ENCODE measurements around the gene KLF4.
A peak's percentile ranks its signal among the peaks of the same experiment; 100 is the strongest.
"Not testable (repeated sequence)": the region's sequence is repeated elsewhere in the genome, so short reads cannot be mapped to it uniquely, and the experiment has no call there.

The KLF4 gene

DNA sequence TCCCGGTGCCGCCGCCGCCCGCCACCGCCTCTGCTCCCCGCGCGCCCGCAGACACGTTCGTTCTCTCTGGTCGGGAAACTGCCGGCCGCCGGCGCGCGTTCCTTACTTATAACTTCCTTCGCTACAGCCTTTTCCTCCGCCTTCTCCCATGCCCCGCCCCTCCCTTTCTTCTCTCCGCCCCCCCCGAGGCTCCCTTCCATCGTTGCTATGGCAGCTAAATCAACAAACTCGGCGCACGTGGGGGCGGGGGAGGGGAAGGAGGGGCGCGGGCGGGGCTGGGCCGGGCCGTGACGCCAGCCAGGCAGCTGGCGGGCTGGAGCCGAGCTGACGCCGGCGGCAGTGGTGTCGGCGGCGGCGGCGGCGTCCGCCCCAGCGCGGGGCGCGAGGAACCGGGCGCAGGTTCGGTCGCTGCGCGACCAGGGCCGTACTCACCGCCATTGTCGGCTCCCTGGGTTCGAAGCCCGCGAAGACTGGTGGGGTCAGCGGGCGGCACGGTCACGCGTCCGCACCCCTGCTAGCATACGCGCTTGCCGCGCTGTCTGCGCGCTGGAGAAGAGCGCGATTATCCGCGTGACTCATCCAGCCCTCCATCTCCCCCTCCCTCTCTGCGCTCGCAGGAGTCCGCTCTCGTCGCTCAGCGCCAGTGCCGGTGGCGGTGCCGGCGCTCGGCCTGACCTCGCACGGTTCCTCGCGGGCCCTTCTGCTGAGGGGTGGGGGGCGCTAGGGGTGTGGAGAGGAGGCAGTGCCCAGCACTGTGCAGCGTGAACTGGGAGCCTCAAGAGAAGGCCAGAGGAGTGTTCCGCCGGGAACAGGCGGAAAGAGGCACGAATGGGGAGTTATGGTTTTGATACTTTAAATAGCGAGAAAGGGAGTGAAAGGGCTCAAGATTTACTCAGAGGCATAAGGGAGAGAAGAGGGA is at the start of gene KLF4:
KLF4 (minus strand) TSS at position 83 of the 919 bp plus-strand sequence. CDS start 597 bp downstream, outside the sequence.
- peak; percentile 92 for DNase-seq

DNA sequence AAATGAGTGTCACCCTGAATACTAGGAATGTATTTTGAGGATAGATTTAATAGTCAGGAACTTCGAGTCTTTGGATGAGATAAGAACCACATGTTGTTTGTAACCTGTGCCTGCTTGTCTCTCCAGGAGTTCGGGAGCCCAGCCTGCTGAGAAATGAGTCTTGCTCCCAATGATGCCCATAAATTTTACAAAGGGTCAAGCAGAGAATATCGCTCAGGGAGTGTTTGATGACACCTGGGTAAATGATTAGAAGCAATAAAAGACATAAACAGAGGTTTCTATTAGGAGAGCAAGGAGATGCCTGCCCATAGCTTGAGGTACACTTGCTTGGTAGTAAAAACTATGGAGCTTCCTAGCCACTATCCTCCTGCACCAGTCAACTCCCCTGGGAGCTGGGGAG is 46.9 kb upstream of the KLF4 start:
- DNase-seq: no peak

DNA sequence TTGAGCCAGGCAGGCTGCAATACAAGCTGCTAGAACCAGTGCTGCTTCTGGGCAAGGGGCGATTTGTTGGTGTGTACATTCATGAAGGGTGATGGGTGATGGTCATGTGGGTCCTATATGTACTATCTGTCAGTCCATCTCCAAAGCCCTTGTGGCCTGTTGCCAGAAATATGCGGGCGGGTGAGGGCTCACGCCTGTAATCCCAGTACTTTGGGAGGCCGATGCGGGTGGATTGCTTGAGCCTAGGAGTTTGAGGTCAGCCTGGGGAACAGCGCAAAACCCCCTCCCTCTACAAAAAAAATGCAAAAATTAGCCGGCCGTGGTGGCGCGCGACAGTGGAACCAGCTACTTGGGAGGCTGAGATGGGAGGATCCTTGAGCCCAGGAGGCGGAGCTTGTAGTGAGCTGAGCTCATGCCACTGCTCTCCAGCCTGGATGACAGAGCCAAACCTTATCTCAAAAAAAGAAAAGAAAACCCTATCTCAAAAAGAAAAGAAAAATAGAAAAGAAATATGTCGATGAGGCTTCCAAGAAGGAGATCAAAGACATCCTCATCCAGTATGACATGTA is 45.0 kb upstream of the KLF4 start:
- DNase-seq: no peak

DNA sequence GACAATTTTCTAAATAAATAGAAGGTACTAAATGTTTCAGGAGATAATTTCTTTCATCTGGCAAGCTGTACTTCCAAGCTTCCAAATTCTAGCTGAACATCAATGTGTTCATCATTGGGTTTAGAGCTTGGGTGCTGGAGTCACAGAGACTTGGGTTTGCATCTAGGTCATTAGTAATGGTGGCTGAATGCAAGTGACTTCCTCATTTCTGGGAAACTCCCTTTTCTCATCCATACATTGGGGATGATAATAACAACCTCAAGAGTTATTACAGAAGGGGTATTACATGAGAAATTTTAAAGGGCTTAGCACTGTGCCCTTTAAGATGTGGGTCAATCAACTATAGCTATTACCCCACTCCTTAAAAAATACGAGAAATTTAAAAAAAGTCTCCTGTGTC is 41.1 kb upstream of the KLF4 start:
- DNase-seq: no peak

DNA sequence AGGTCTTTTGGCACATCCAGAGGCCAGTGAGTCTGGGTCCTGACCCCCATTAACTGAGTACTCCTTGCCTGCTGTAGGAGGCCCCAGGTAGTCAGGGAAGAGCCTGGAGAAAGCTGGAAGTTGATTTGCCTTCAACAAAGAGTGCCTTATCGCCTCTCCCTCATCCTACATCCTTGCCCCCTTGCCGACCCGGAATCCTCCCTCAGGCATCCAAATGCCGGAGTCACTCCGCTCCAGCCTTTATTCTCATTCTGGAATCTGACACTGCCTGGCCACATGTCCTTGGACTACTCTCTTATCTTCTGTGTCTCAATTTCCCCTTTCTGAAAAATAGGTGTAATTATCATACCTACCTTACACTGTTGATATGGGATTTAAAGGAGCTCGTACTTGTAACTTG is 39.1 kb upstream of the KLF4 start:
- no peak for DNase-seq

DNA sequence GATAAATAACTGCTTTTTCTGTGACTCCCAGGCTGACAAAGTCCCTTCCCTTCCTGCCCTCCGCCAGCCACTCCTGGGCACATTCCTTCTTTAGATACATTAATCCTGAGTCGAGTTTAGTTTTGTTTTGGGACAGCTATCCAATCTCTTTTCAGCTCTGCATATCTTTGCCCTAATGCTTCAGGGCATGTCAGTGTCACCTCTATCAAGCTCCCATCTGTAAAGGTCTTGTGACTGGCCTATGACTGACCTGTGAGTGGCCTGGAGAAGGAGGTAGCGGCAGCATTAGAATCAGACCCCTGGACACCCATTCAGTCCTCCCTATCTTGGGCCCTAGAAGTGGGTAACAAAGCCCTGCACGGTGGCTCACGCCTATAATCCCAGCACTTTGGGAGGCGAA is 34.0 kb upstream of the KLF4 start:
- DNase-seq: no peak

DNA sequence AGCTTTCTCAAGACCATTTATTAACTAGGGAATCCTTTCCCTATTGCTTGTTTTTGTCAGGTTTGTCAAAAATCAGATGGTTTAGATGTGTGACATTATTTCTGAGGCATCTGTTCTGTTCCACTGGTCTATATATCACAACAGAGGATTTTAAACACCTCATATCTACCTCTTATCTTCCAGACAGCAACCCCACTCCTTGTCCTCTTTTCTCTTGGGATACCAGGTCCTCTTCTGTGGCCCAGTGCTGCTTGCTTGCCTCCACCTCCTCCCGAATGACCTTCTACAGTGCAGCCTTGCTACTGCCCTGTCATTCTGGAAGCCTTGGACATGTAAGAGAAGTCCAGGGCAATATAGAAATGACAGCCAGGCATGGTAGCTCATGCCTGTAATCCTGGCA is 30.6 kb upstream of the KLF4 start:
- DNase-seq: no peak

DNA sequence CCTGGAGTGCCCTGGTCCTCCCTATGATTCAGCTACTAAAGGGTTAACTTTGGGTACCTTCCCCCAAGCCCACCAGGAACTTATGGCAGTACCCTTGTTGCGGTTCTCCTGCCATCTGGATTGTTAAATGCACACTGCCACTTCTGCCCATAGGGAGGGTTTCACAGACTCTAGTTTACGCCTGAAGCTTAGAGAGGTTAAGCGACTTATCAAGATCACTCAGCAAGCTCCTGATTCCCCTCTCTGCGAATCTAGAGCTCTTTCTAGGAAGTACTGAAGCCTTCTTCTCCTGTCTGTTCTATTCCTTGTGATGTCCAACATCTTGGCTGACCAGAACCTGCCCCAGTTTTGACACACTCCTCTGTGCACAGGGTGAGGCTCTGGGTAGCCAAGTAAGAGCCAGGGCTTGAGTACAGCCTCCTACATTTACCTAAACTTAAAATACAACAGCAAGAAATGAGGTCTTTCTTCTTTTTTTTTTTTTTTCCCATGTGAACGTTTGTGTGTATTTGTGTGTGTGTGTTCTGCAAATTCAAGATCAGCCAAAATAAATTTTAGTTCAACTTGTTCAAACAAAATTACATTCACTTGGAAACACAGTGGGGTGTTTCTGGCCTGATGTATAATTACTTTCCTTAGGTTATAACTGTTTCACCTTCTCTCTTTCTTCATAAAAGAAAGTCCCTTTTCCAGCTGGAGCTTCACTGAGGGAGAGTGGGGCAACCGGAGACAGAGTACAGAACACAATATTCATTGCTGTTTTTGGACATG is 28.7 kb upstream of the KLF4 start:
- no peak for DNase-seq

DNA sequence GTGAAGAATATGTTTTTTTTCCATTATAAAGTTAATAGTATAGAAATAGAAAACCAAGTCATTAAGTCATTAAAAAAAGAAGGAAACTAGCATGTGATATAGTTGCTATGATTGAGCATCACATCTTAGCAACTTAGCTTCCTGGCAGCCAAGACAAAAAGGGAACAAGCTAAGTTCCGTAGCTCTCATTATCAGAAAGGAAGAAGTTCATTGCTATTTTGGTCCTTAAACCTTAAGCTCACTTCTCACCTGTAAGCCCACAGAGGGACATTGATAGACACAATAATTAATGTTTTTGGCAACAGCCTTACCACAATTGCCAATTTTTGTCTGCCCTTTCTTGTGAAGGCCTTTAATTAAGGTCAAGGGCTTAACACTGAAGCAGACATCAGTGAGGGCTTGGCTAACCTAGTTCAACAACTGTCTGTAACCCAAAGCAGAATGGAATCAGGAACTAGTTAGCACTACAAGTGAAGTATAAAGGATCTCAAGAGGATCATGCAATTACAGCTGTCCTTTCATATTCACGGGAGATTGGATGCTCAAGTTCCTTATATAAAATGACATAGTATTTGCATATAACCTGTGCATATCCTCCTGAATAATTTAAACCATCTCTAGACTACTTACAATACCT is 24.0 kb upstream of the KLF4 start:
- DNase-seq: no peak

DNA sequence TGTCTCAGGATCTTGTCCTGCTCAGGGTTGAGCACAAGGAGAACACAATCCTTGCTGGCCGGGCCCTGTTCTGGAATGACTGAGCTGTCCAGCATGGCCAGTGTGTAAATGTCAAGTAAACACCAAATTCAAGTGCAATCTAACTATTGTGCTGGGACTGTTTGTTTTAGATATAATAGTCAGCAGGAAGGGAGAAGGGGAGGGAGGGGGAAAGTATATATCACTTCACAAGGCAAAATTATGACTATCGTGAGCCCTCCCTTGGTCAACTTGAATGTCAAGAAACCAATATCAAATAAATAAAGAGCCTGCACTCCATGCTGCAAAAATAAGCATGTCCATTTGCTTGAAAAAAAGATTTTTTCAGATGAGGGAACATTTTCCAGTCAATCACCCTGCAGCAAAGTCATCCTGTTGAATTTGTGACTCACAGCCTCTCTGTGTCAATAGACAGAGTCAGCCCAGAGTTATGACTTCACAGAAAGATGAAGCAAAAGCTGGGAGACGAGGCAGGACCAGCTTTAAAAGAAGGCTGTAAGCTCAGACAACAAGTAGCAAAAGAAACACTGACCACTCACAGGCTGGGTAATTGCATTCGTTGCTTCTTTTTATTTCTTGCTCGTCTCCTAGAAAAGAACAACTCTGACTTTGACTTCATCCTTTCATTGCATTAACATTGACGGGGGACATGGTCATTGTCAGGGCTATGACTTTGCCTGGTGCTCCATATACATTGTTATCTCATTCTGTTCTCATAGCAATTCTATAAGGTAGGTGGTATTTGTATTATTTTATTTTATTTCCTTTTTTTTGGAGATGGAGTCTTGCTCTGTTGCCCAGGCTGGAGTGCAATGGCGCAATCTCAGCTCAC is 15.3 kb upstream of the KLF4 start:
- no peak for DNase-seq

DNA sequence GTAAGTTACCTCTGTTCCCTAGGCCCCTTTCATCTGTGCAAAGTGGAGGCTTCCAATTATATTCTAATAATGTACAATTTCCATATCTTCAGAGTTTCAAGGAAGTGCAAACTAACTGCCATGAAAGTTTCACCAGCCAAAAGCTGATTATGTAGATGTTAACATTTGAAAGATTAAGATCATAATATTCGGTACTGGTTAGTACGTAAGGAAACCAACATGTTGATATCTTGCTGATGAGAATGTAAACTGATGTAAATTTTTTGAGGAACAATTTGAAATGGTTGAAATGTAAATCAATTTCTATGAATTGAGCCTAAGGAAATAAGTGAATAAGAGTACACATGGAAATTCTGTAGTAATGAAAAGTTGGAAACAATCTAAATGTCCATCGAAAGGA is 12.9 kb upstream of the KLF4 start:
- DNase-seq: no peak

DNA sequence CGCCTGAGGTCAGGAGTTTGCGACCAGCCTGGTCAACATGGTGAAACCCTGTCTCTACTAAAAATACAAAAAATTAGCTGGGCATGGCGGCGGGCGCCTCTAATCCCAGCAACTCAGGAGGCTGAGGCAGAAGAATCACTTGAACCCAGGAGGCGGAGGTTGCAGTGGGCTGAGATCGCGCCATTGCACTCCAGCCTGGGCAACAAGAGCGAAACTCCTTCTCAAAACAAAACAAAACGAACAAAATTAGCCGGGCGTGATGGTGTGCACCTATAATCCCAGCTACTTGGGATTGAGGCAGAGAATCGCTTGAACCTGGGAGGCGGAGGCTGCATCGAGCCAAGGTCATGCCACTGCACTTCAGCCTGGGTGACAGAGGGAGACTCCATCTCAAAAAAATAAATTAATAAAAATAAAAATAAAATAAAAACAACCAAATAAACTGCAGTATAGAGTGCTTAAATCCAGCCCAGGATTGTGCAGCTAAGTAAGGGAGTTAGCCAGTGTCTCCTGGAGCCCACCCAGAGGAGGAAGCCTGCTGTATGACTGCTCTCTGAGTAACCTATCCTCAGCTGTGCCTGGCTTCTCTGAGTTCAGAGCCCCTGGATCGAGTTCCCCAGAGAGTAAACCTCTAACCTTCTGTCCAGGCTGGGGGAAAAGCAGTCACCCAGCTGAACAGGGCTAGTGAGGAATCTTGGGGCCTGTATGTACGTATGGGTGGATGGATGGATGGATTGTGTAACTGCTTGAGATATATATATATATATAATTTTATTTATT is 11.0 kb upstream of the KLF4 start:
- not testable (repeated sequence) for DNase-seq

DNA sequence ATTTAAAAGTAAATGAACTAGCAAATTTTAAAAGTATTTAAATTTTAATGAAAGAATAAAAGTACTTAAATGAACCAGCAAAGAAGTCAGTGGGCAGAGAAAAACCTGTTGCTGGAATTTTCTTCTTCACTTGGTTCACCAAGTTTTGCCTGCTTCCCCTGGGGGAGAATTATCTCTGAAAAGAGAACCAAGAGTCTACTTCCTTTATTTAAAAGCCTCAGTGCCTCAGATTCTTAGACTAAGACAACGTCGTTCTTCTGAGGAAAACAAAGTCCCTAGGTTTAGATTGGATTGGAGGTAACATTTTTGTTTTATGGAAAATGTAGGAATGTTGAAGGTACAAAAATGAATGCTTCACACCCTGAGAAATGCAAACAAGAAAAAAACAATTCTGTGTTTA is 7.4 kb upstream of the KLF4 start:
- no peak for DNase-seq

DNA sequence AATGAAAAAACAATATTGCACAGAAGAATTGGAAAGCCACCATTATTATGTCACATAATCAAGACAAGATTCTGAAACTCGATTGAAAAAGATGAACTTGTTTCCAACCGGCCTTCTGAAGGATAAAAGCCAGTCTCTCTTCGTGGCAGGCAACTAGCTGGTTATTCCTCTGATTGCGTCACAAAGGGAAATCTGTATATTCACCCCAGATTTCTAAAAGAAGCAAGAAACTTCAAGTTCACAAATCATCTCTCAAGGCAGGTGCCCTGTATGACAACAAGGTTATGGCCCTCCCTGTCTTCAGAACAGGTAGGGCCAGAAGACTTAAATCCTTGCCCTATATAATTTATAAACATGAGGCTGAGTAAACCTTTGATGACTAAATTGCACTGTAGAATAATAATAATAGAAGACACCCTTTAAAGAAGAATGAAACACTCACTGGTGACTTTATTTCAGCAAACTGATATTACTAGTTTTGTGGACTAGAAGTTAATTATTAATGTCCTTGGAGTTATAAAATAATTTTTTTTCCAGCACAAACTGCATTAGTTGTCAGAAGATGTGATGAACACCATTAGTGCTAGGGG is 2.9 kb upstream of the KLF4 start:
- no peak for DNase-seq

DNA sequence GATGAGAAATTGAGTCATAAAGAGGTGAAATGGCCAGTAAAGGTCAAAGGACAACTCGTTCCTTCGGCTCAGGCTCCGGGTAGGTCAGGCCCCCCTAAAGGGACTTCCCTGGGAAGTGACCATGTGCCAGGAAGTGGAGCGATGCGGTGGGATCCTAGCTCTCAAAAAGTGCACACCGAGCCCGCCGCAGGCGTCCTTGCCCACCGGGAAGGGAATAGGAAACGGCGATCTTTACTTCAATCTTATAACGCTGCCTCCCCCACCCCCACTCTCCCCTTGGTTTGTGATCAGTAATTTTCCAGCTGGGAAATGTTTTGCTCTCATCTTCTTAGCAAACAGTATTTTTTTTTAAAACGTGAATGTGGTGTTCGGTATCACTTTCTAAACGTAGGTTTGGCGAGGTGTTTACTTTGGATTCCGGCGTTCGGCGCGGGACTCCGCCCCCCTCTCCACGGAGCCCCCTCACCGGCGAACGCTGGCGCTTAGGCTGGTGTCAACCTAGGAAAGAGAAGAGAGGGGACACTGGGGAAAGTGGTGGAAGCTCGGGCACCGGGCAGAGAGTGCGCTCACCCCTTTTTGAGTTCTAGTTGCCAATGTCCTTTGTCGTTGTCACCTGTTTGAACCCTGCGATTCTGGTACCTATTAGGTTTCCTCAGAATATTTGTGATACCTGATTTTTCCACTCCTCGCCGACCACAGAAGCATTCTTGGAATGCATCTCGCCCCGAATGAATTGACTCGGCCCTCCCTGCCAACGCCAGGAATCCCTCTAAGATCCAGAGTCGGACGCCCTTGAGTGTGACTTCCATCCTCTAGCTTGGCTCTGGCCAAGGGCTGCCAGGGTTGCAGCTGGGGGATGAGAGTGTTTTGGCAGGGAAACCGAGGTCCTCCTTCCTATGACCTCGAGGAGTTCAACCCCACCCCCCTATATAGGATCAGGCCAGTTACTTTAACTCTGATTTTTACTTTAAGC is 1.8 kb upstream of the KLF4 start:
- DNase-seq: peak; percentile 57

DNA sequence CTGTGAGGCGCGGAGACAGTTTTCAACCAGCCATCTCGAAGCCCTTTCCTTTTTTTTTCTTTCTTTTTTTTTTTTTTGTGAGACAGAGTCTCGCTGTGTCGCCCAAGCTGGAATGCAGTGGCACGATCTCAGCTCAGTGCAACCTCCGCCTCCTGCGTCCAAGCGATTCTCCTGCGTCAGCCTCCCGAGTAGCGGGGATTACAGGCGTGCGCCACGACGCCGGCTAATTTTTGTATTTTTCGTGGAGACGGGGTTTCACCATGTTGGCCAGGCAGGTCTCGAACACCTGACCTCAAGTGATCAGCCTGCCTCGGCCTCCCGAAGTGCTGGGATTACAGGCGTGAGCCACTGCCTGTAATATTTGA is 1.0 kb upstream of the KLF4 start:
- DNase-seq: peak; percentile 32

DNA sequence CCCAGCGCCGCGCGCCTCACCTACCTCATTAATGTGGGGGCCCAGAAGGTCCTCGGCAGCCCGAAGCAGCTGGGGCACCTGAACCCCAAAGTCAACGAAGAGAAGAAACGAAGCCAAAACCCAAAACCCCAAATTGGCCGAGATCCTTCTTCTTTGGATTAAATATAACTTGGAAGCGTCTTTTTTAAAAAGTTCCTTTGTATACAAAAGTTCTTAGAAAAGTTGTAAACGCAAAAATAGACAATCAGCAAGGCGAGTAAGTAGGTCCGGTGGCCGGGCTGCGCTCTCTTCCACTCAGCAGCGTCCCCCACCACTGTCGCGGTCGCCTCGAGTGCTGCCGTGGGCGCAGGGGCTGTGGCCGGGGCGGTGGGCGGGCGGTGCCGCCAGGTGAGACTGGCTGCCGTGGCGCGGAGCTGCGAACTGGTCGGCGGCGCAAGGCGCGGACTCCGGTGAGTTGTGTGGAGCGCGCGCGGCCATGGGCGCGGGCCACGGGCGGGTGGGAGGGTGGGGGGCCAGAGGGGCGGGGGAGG is 360 bp downstream of the KLF4 start:
- DNase-seq: peak; percentile 53

DNA sequence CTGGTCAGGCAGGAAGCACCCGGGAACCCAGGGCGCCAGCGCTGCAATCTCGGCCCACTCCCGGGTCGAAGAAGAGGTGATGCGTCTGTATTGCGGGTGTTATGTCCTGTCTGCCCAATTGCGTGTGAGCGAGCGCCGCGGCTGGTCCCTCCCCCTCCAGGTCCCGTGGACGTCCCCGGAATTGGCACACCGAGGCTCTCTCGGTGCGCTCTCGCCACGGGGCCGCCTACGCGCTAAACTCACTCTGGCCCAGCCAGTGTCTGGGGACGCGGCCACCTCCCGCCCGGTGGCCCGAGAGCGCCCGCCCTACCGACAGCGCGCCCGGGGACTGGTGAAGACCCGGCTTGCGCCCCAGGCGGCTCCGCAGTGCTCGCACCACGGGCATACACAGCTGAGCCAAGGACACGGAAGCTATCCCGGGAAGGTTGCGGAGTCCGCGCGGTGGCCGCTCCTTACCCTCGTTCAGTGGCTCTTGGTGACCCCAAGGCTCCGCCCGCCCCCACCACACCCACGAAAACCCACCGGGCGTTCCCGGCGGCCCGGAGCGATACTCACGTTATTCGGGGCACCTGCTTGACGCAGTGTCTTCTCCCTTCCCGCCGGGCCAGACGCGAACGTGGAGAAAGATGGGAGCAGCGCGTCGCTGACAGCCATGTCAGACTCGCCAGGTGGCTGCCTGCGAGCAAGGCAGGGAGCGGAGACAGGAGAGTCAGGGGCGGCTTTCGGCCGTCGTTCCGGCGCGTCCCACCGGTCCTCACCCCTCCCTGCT is 1.0 kb downstream of the KLF4 start:
- DNase-seq: peak; percentile 46

Data from NCI-H1092 treated with DMSO at 0.1 percent for 48 hours (cell line).